GM12878 (cell line): Measurements from ENCODE around the gene TMEM196. TPM values are rescaled to one million over a fixed set of nuclear protein-coding genes. Genes with fewer than 3 reads are reported as not detected.

ENCODE experiments used
- ATAC-seq: fragments of 200-7000 bp; cut with Tn5 transposase; 3 replicates; pipeline ENCODE4 v1.9.1; 2020; ENCODE audit warnings: mild to moderate bottlenecking, moderate library complexity
- BruUV-seq: library from RNA; stranded (reverse); fragments of 400-500 nt; replicated peaks from 2 replicates; lab custom pipeline; 2021; lab: Mats Ljungman, UMichigan
- CTCF ChIA-PET: fragments of 300-600 bp; sonication (Branson Sonifier 250); formaldehyde crosslinking; extraction: SDS; loops from one replicate; lab custom pipeline; 2021; ENCODE audit warnings: inconsistent platforms; lab: Yijun Ruan, JAX
- POLR2A ChIA-PET: fragments of 350-600 bp; formaldehyde crosslinking; extraction: SDS; loops from one replicate; lab custom pipeline; 2021; ENCODE audit warnings: inconsistent platforms; lab: Charles Lee
- RAD21 ChIA-PET: fragments of 300-600 bp; sonication (Branson Sonifier 250); formaldehyde crosslinking; loops from one replicate; lab custom pipeline; 2023; ENCODE audit warnings: antibody characterized with exemption; ENCODE audit not compliant: unreplicated experiment; lab: Charles Lee
- SMC1A ChIA-PET: fragments of 300-600 bp; sonication (Branson Sonifier 250); formaldehyde crosslinking; loops from one replicate; lab custom pipeline; 2023; ENCODE audit not compliant: unreplicated experiment, uncharacterized antibody; lab: Charles Lee
- DNase-seq: peaks from one replicate; pipeline ENCODE4 v3.0.0-alpha.2; 2011; ENCODE audit warnings: low read depth, low spot score
- FAIRE-seq: peaks from 3 replicates; lab custom pipeline; 2011; peaks lifted over from hg19 to GRCh38; lab: Jason Lieb, UNC
- H2AFZ ChIP-seq: 2 replicates; pipeline ENCODE4 v1.6.0; 2011; ENCODE audit warnings: low read depth, low read length, control low read depth; ENCODE audit not compliant: control insufficient read depth
- H3K27ac ChIP-seq: 2 replicates; pipeline ENCODE4 v1.5.1; 2011; ENCODE audit warnings: control low read depth; ENCODE audit not compliant: control insufficient read depth, insufficient read depth
- H3K27me3 ChIP-seq, 2 experiments: replicated peaks in 1 of 2; 2 replicates each; pipeline versions ENCODE4 v1.6.0 to v1.6.1; 2011; ENCODE audit warnings: low read length in 1 of 2; ENCODE audit not compliant: control insufficient read depth in 2 of 2, insufficient read depth in 2 of 2
- H3K36me3 ChIP-seq, 2 experiments: 2 replicates each; pipeline ENCODE4 v1.5.1; 2011; ENCODE audit warnings: low read length in 1 of 2; ENCODE audit not compliant: control insufficient read depth in 2 of 2, insufficient read depth in 2 of 2
- H3K4me1 ChIP-seq: 2 replicates; pipeline ENCODE4 v1.6.1; 2011; ENCODE audit warnings: mild to moderate bottlenecking, low read length, moderate library complexity, mixed read lengths; ENCODE audit not compliant: control insufficient read depth, insufficient read depth
- H3K4me2 ChIP-seq: 2 replicates; pipeline ENCODE4 v1.6.0; 2011; ENCODE audit warnings: control low read depth; ENCODE audit not compliant: control insufficient read depth, insufficient read depth
- H3K4me3 ChIP-seq: fragments of 200-600 bp; sonication (generic); 2 replicates; pipeline ENCODE4 v1.5.1; 2016
- H3K79me2 ChIP-seq: 2 replicates; pipeline ENCODE4 v1.6.0; 2011; ENCODE audit warnings: low read length; ENCODE audit not compliant: control insufficient read depth, insufficient read depth
- H3K9ac ChIP-seq: 2 replicates; pipeline ENCODE4 v1.8.0; 2011; ENCODE audit warnings: low read length, control low read depth, mixed read lengths; ENCODE audit not compliant: control insufficient read depth, insufficient read depth
- H3K9me3 ChIP-seq: replicated peaks from 3 replicates; pipeline ENCODE4 v1.5.1; 2011; ENCODE audit warnings: mild to moderate bottlenecking, low read length; ENCODE audit not compliant: control insufficient read depth, insufficient read depth
- H4K20me1 ChIP-seq: 2 replicates; pipeline ENCODE4 v1.6.0; 2011; ENCODE audit not compliant: control insufficient read depth, insufficient read depth
- CHD4 ChIP-seq: fragments of 200-600 bp; sonication (generic); IDR thresholded peaks from 2 replicates; pipeline ENCODE4 v1.6.1; 2016; ENCODE audit warnings: mild to moderate bottlenecking
- EGR1 ChIP-seq, 2 experiments: IDR thresholded peaks; 1 replicate in 1 of 2; 2 replicates in 1 of 2; pipeline ENCODE4 v1.6.1; 2011 to 2012; ENCODE audit warnings: low read depth in 2 of 2, low read length in 2 of 2, borderline replicate concordance in 1 of 2, mild to moderate bottlenecking in 1 of 2, moderate library complexity in 1 of 2
- FOXK2 ChIP-seq: fragments of 450-650 bp; IDR thresholded peaks from 2 replicates; pipeline ENCODE4 v1.6.1; 2017; ENCODE audit warnings: mild to moderate bottlenecking, moderate library complexity
- IRF3 ChIP-seq: fragments of 450-650 bp; IDR thresholded peaks from 2 replicates; pipeline ENCODE4 v1.6.1; 2014; ENCODE audit warnings: mild to moderate bottlenecking
- POLR2AphosphoS2 ChIP-seq: IDR thresholded peaks from 2 replicates; pipeline ENCODE4 v1.6.1; 2011; ENCODE audit warnings: low read depth, mild to moderate bottlenecking, low read length, improper control_type of control experiment, moderate library complexity
- RCOR1 ChIP-seq: conservative IDR thresholded peaks from 2 replicates; pipeline ENCODE4 v1.6.1; 2012; ENCODE audit warnings: low read depth, low read length, improper control_type of control experiment
- SKIL ChIP-seq: fragments of 450-650 bp; IDR thresholded peaks from 2 replicates; pipeline ENCODE4 v1.6.1; 2017; ENCODE audit warnings: mild to moderate bottlenecking, low read depth, inconsistent platforms; ENCODE audit not compliant: poor library complexity, severe bottlenecking
- SP1 ChIP-seq: IDR thresholded peaks from one replicate; pipeline ENCODE4 v1.6.1; 2011; ENCODE audit warnings: low read depth, low read length
- TCF3 ChIP-seq: IDR thresholded peaks from 2 replicates; pipeline ENCODE4 v1.6.1; 2012; ENCODE audit warnings: low read depth, mild to moderate bottlenecking, low read length, borderline replicate concordance; ENCODE audit not compliant: insufficient read depth
- TCF7 ChIP-seq: IDR thresholded peaks from 2 replicates; pipeline ENCODE4 v1.6.1; 2014; ENCODE audit warnings: antibody characterized with exemption, borderline replicate concordance
- ZBTB40 ChIP-seq: fragments of 450-650 bp; IDR thresholded peaks from 2 replicates; pipeline ENCODE4 v1.6.1; 2016; ENCODE audit warnings: mild to moderate bottlenecking, moderate library complexity, borderline replicate concordance
- ZNF384 ChIP-seq: IDR thresholded peaks from 2 replicates; pipeline ENCODE4 v1.6.1; 2012; ENCODE audit warnings: low read depth, mild to moderate bottlenecking, low read length, improper control_type of control experiment, borderline replicate concordance
- WGBS: methylation state at CpG from one replicate; pipeline ENCODE4 v1.1.6; 2016; ENCODE audit warnings: low lambda C conversion rate; ENCODE audit not compliant: insufficient replicate concordance, insufficient coverage; ENCODE audit errors: missing lambda C conversion rate; 5-methylcytosine and 5-hydroxymethylcytosine counted together
- in situ Hi-C: fragments of 300-500 bp; cut with MboI; formaldehyde crosslinking; loops from 9 replicates; pipeline ENCODE4 v1.14.3; 2018; ENCODE audit warnings: mixed read lengths
- intact Hi-C: fragments of 100-400 bp; cut with micrococcal nuclease; formaldehyde crosslinking; loops from one replicate; pipeline ENCODE4 v1.14.2; 2022; ENCODE audit not compliant: unreplicated experiment
- polyA plus RNA-seq, 11 experiments: library from polyadenylated mRNA; depleted of rRNA in 4 of 11; unstranded in 6 of 11; stranded (reverse) in 5 of 11; fragments of >200 nt; fragmentation: Nextera tagmentation in 4 of 11; fragmentation: Illumina TruSeq in 1 of 11; extraction: Ambion mirVana in 4 of 11; extraction: Trizol in 1 of 11; gene quantifications; 1 replicate in 1 of 11; 2 replicates in 10 of 11; pipeline versions ENCODE4 v1.2.1 to v1.2.3, GENCODE V29; 2011 to 2016; ENCODE audit warnings: inconsistent platforms in 2 of 11, missing spikeins in 2 of 11, low read depth in 1 of 11
- total RNA-seq, 4 experiments: library from RNA; depleted of rRNA in 3 of 4; stranded (reverse); fragments of >200 nt in 3 of 4; fragmentation: Illumina TruSeq in 1 of 4; extraction: Trizol in 1 of 4; gene quantifications; 2 replicates each; pipeline versions ENCODE4 v1.2.1 to v1.2.3, GENCODE V29; 2013 to 2021

The TMEM196 gene
- total and polyA plus RNA-seq, 10 of the 15 experiments (the other 5 are each of a cell fraction or from before 2014, with no cell fraction given): 0.04 TPM; not detected in 9

DNA sequence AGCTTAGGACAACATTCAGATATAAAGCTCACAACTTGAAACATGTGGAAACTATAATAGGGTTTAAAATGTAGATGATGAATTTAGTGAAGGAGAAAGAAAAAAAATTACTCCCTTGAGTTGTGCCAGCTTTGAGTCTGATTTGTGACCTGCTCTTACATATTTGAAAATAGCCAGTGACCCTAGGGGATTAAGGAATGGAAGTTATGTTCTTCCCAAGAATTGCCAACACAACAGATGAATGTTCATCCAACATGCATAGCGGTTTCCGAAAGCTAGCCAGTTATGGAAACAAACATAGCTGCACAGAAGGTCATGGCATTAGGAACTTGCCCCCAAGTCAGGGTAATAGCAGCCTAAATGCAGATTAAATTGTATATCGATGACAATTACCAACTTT is 10.8 kb downstream of the TMEM196 start:
- ATAC-seq (no peak), FAIRE-seq (no peak), DNase-seq (no peak)
- no peak overlapping the region for H3K4me3 ChIP-seq
- H3K9me3 ChIP-seq: no peaks in the 10 kb centered on the region
- SMC1A ChIA-PET: interaction anchor here (1.2 kb wide), 1 partner anchor 9 kb away, joined by 4 read pairs; no protein-coding TSS in a partner anchor
- in situ Hi-C loops (no loop called here), intact Hi-C loops (no loop called here)
- no TSS peak for BruUV-seq
- TF ChIP-seq SP1 (no peak), FOXK2 (no peak), ZNF384 (no peak), EGR1 (IDR thresholded peaks at IDR 0.05; ENCODE audit: borderline replicate concordance in 1 of 2, low read depth in 2 of 2, low read length in 2 of 2) (no peak), RCOR1 (no peak), CHD4 (no peak), ZBTB40 (no peak), SKIL (no peak), TCF7 (no peak), POLR2AphosphoS2 (no peak), TCF3 (no peak), IRF3 (no peak)
- POLR2A ChIA-PET: no interaction called here
- CTCF ChIA-PET: interaction anchor here (1.4 to 1.9 kb wide), 2 partner anchors 49 to 836 kb away, joined by 4 read pairs; no protein-coding TSS in a partner anchor
- RAD21 ChIA-PET: interaction anchor here (1.3 kb wide), 2 partner anchors 15 to 836 kb away, joined by 3 to 4 read pairs; no protein-coding TSS in a partner anchor
- 55% methylated on average over 3 of the region's 3 CpGs for WGBS
- H3K4me1 ChIP-seq: no peaks in the 10 kb centered on the region
- no peak overlapping the region for H3K27ac ChIP-seq
- H3K27me3 ChIP-seq: no peaks in the 10 kb centered on the region
- no peak overlapping the region for H3K9ac ChIP-seq
- H4K20me1 ChIP-seq: no peaks in the 10 kb centered on the region
- no peak overlapping the region for H3K4me2 ChIP-seq
- no peaks in the 10 kb centered on the region for H3K79me2 ChIP-seq
- H3K36me3 ChIP-seq: no peaks in the 10 kb centered on the region
- no peak overlapping the region for H2AFZ ChIP-seq
